SK-N-SH (cell line): ENCODE measurements around the gene COL28A1. TPM values are rescaled to one million over a fixed set of nuclear protein-coding genes. Genes with fewer than 3 reads are reported as not detected.
"Not testable (repeated sequence)": the region's sequence is repeated elsewhere in the genome, so short reads cannot be mapped to it uniquely, and the experiment has no call there.

ENCODE experiments used
- CTCF ChIA-PET: fragments of 300-600, 350-600 bp; formaldehyde crosslinking; extraction: SDS; loops from one replicate; lab custom pipeline; 2021; lab: Yijun Ruan, JAX
- POLR2A ChIA-PET: fragments of 350-600 bp; sonication (Branson Sonifier 250); formaldehyde crosslinking; extraction: SDS; loops from one replicate; lab custom pipeline; 2020; ENCODE audit warnings: antibody characterized with exemption, inconsistent platforms; lab: Yijun Ruan, JAX
- DNase-seq: peaks from one replicate; pipeline ENCODE4 v3.0.0; 2012
- H2AFZ ChIP-seq: fragments of 200-600 bp; sonication (generic); 2 replicates; pipeline ENCODE4 v1.8.1; 2016; ENCODE audit warnings: antibody characterized with exemption, mild to moderate bottlenecking, low read depth
- H3F3A ChIP-seq: fragments of 200-600 bp; sonication (generic); replicated peaks from 2 replicates; pipeline ENCODE3; 2016; ENCODE audit warnings: antibody characterized with exemption, mild to moderate bottlenecking; ENCODE audit not compliant: insufficient read depth
- H3K27ac ChIP-seq, 2 experiments: fragments of 200-500 bp in 1 of 2; fragments of 200-600 bp in 1 of 2; sonication (Bioruptor generic) in 1 of 2; sonication (generic), shearing (Covaris generic) in 1 of 2; 2 replicates each; pipeline versions ENCODE4 v1.5.1 to v1.6.1; 2014 to 2016; ENCODE audit warnings: low read depth in 2 of 2, inconsistent platforms in 1 of 2, low read length in 1 of 2, mild to moderate bottlenecking in 1 of 2, mixed read lengths in 1 of 2
- H3K27me3 ChIP-seq: fragments of 200-600 bp; sonication (generic), shearing (Covaris generic); 2 replicates; pipeline ENCODE4 v1.6.1; 2016; ENCODE audit warnings: mixed run types; ENCODE audit not compliant: insufficient read depth
- H3K36me3 ChIP-seq, 2 experiments: fragments of 200-500 bp in 1 of 2; fragments of 200-600 bp in 1 of 2; sonication (Bioruptor generic) in 1 of 2; sonication (generic) in 1 of 2; replicated peaks in 1 of 2; 2 replicates each; pipeline versions ENCODE3 to v1.5.1; 2014 to 2016; ENCODE audit warnings: low read length in 1 of 2, mild to moderate bottlenecking in 1 of 2; ENCODE audit not compliant: insufficient read depth in 2 of 2, control insufficient read depth in 1 of 2
- H3K4me1 ChIP-seq, 2 experiments: fragments of 200-500 bp in 1 of 2; fragments of 200-600 bp in 1 of 2; sonication (Bioruptor generic) in 1 of 2; sonication (generic), shearing (Covaris generic) in 1 of 2; 2 replicates each; pipeline versions ENCODE4 v1.5.1 to v1.6.1; 2014 to 2016; ENCODE audit warnings: low read depth in 1 of 2, low read length in 1 of 2, mixed run types in 1 of 2; ENCODE audit not compliant: insufficient read depth in 2 of 2, control insufficient read depth in 1 of 2
- H3K4me2 ChIP-seq: fragments of 200-600 bp; sonication (generic), shearing (Covaris generic); 2 replicates; pipeline ENCODE4 v1.6.1; 2017; ENCODE audit warnings: mixed run types
- H3K4me3 ChIP-seq, 2 experiments: fragments of 200-500 bp in 1 of 2; fragments of 200-600 bp in 1 of 2; sonication (Bioruptor generic) in 1 of 2; sonication (generic), shearing (Covaris generic) in 1 of 2; 2 replicates each; pipeline versions ENCODE4 v1.5.1 to v1.8.1; 2014 to 2016; ENCODE audit warnings: low read depth in 2 of 2, inconsistent platforms in 1 of 2, low read length in 1 of 2, mild to moderate bottlenecking in 1 of 2, mixed read lengths in 1 of 2, moderate library complexity in 1 of 2
- H3K79me2 ChIP-seq: fragments of 200-600 bp; sonication (generic); 2 replicates; pipeline ENCODE4 v1.8.1; 2017; ENCODE audit warnings: mild to moderate bottlenecking; ENCODE audit not compliant: insufficient read depth
- H3K9ac ChIP-seq: fragments of 200-600 bp; sonication (generic); 2 replicates; pipeline ENCODE4 v1.6.1; 2017; ENCODE audit warnings: mixed run types
- H3K9me2 ChIP-seq: fragments of 200-600 bp; sonication (generic); 2 replicates; pipeline ENCODE4 v1.6.1; 2017; ENCODE audit warnings: mixed run types
- H3K9me3 ChIP-seq: fragments of 200-600 bp; sonication (generic); 2 replicates; pipeline ENCODE4 v1.6.1; 2017; ENCODE audit warnings: mixed run types, mild to moderate bottlenecking, moderate library complexity
- H4K20me1 ChIP-seq: fragments of 200-600 bp; sonication (generic); 2 replicates; pipeline ENCODE4 v1.6.1; 2017; ENCODE audit warnings: mild to moderate bottlenecking, mixed run types; ENCODE audit not compliant: insufficient read depth
- CTCF ChIP-seq: fragments of 200-600 bp; sonication (generic); IDR thresholded peaks from 2 replicates; pipeline ENCODE4 v1.6.1; 2017; ENCODE audit warnings: antibody characterized with exemption, mild to moderate bottlenecking, moderate library complexity
- ELF1 ChIP-seq: IDR thresholded peaks from 2 replicates; pipeline ENCODE4 v1.4.0; 2012
- EP300 ChIP-seq, 2 experiments: IDR thresholded peaks; 2 replicates each; pipeline versions ENCODE4 v1.4.0 to v1.6.1; 2012; ENCODE audit warnings: borderline replicate concordance in 1 of 2, low read depth in 1 of 2, low read length in 1 of 2
- EZH2phosphoT487 ChIP-seq: fragments of 200-600 bp; sonication (generic); IDR thresholded peaks from 2 replicates; pipeline ENCODE4 v1.6.1; 2017; ENCODE audit warnings: low read depth, mixed run types, mild to moderate bottlenecking, antibody characterized with exemption, moderate library complexity, borderline replicate concordance
- FOSL2 ChIP-seq: IDR thresholded peaks from 2 replicates; pipeline ENCODE4 v1.4.0; 2012; ENCODE audit warnings: low read depth, mild to moderate bottlenecking, moderate library complexity, borderline replicate concordance
- GATA2 ChIP-seq: sonication (generic); formaldehyde crosslinking; IDR thresholded peaks from 2 replicates; pipeline ENCODE4 v1.5.0; 2020; ENCODE audit warnings: mild to moderate bottlenecking, missing genetic modification reagents
- JUND ChIP-seq: IDR thresholded peaks from 2 replicates; pipeline ENCODE4 v1.4.0; 2012
- MXI1 ChIP-seq: IDR thresholded peaks from 2 replicates; pipeline ENCODE4 v1.6.1; 2012; ENCODE audit warnings: mild to moderate bottlenecking, low read depth, low read length, improper control_type of control experiment
- NFIC ChIP-seq: IDR thresholded peaks from 2 replicates; pipeline ENCODE4 v1.4.0; 2012; ENCODE audit warnings: borderline replicate concordance
- TAF1 ChIP-seq: IDR thresholded peaks from 2 replicates; pipeline ENCODE4 v1.6.1; 2012; ENCODE audit warnings: low read depth, mild to moderate bottlenecking, low read length, moderate library complexity, borderline replicate concordance
- TCF12 ChIP-seq: IDR thresholded peaks from 2 replicates; pipeline ENCODE4 v1.4.0; 2012
- TEAD4 ChIP-seq: IDR thresholded peaks from 2 replicates; pipeline ENCODE4 v1.4.0; 2012; ENCODE audit warnings: mild to moderate bottlenecking, borderline replicate concordance; ENCODE audit not compliant: insufficient read depth
- YY1 ChIP-seq: IDR thresholded peaks from 2 replicates; pipeline ENCODE4 v1.4.0; 2012; ENCODE audit warnings: low read depth, mild to moderate bottlenecking
- WGBS: methylation state at CpG from one replicate; pipeline ENCODE4 v1.1.6; 2017; ENCODE audit warnings: low lambda C conversion rate; 5-methylcytosine and 5-hydroxymethylcytosine counted together
- polyA plus RNA-seq, 3 experiments: library from polyadenylated mRNA; depleted of rRNA; stranded (reverse); fragments of >200 nt; gene quantifications; 2 replicates each; pipeline ENCODE4 v1.2.3, GENCODE V29; 2012
- TF ChIP-seq, protein P1 (sequence below): IDR thresholded peaks from 2 replicates; pipeline ENCODE4 v1.4.0; 2012; ENCODE audit warnings: low read depth

COL28A1 gene
- polyA plus RNA-seq, 1 of the 3 experiments (the other 2 are of a cell fraction) = not detected

GRCh38 chr7:7478569-7478968 lies 57.1 kb downstream of the COL28A1 start:
- no peaks in the 10 kb centered on the region for H3K9me3 ChIP-seq
- H3K9me2 ChIP-seq = no peaks in the 10 kb centered on the region
- H3K36me3 ChIP-seq = no peaks in the 10 kb centered on the region
- H3K9ac ChIP-seq = no peak overlapping the region
- 84% methylated on average over 11 of the region's 23 CpGs for WGBS
- no peak overlapping the region for H3K4me3 ChIP-seq
- no peaks in the 10 kb centered on the region for H3K79me2 ChIP-seq
- DNase-seq = no peak
- H3K4me1 ChIP-seq = no peaks in the 10 kb centered on the region; a peak in 2 of 4 replicates
- CTCF ChIA-PET = no interaction called here
- no peak overlapping the region for H3K4me2 ChIP-seq
- no peaks in the 10 kb centered on the region for H4K20me1 ChIP-seq
- H3K27me3 ChIP-seq = no peaks in the 10 kb centered on the region
- H3F3A ChIP-seq = no peaks in the 10 kb centered on the region
- TF ChIP-seq GATA2 (no peak), JUND (no peak), TAF1 (no peak), EZH2phosphoT487 (no peak), ELF1 (no peak), YY1 (no peak), EP300 (IDR thresholded peaks at IDR 0.05; ENCODE audit: borderline replicate concordance in 1 of 2, low read depth in 1 of 2, low read length in 1 of 2) (no peak), MXI1 (no peak), CTCF (no peak), FOSL2 (no peak), TCF12 (no peak), TEAD4 (no peak), NFIC (no peak)
- TF ChIP-seq, protein P1, sequence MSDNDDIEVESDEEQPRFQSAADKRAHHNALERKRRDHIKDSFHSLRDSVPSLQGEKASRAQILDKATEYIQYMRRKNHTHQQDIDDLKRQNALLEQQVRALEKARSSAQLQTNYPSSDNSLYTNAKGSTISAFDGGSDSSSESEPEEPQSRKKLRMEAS = no peak
- POLR2A ChIA-PET = no interaction called here
- H2AFZ ChIP-seq = no peak overlapping the region
- H3K27ac ChIP-seq = no peak overlapping the region; a peak in 1 of 4 replicates

- H3K27me3 ChIP-seq, POLR2A ChIA-PET, H3F3A ChIP-seq, H3K79me2 ChIP-seq, H3K4me1 ChIP-seq, CTCF ChIA-PET, H4K20me1 ChIP-seq, DNase-seq, H3K27ac ChIP-seq, H2AFZ ChIP-seq, H3K36me3 ChIP-seq, H3K4me2 ChIP-seq, H3K9me3 ChIP-seq, H3K4me3 ChIP-seq, H3K9me2 ChIP-seq, H3K9ac ChIP-seq: not testable (repeated sequence)
- 77% methylated on average over 7 of the region's 7 CpGs for WGBS
These were observed 58.0 kb downstream of the COL28A1 start for GRCh38 chr7:7477641-7478040.
